B cell (primary cell): Measurements from ENCODE around the gene PHC2. TPM values are rescaled to one million over a fixed set of nuclear protein-coding genes. Genes with fewer than 3 reads are reported as not detected.

Source experiments
- ATAC-seq: fragments of 200-7000 bp; cut with Tn5 transposase; one replicate; pipeline ENCODE4 v1.10.0; 2021; ENCODE audit warnings: low read depth, mild to moderate bottlenecking, moderate number of reproducible peaks, moderate library complexity
- CTCF ChIA-PET: fragments of 350-600 bp; sonication (Branson Sonifier 250); formaldehyde crosslinking; loops from one replicate; lab custom pipeline; 2021; ENCODE audit warnings: antibody characterized with exemption, inconsistent platforms; lab: Charles Lee
- POLR2A ChIA-PET: fragments of 350-600 bp; sonication (Branson Sonifier 250); formaldehyde crosslinking; loops from one replicate; lab custom pipeline; 2021; ENCODE audit warnings: antibody characterized with exemption; lab: Charles Lee
- DNase-seq: peaks from one replicate; pipeline ENCODE4 v3.0.0; 2013
- H2AFZ ChIP-seq: 2 replicates; pipeline ENCODE4 v1.6.1; 2012; ENCODE audit warnings: mild to moderate bottlenecking, low read depth, low read length; ENCODE audit not compliant: insufficient read depth, poor library complexity, severe bottlenecking
- H3K27ac ChIP-seq, 2 donors: 1 replicate in 1 of 2; 2 replicates in 1 of 2; pipeline ENCODE4 v1.5.1; 2012 to 2013; ENCODE audit warnings: low read length in 2 of 2, mild to moderate bottlenecking in 2 of 2, moderate library complexity in 1 of 2
- H3K27me3 ChIP-seq, 4 experiments: fragments of 200-600 bp in 1 of 4; sonication (generic) in 1 of 4; replicated peaks in 1 of 4; 1 replicate in 2 of 4; 2 replicates in 2 of 4; pipeline versions ENCODE4 v1.6.1 to v1.7.0; 2013 to 2016; ENCODE audit warnings: low read length in 3 of 4, mild to moderate bottlenecking in 2 of 4, mixed read lengths in 1 of 4, moderate library complexity in 1 of 4; ENCODE audit not compliant: insufficient read depth in 4 of 4, control insufficient read depth in 3 of 4; ENCODE audit errors: control extremely low read depth in 1 of 4
- H3K36me3 ChIP-seq, 2 experiments: replicated peaks in 1 of 2; 1 replicate in 1 of 2; 2 replicates in 1 of 2; pipeline versions ENCODE4 v1.6.1 to v1.7.1; 2013; ENCODE audit warnings: low read length in 1 of 2; ENCODE audit not compliant: insufficient read depth in 2 of 2, control insufficient read depth in 1 of 2; ENCODE audit errors: control extremely low read depth in 1 of 2, extremely low read depth in 1 of 2
- H3K4me1 ChIP-seq, 2 donors: fragments of 200-600 bp in 1 of 2; sonication (generic) in 1 of 2; 1 replicate in 1 of 2; 2 replicates in 1 of 2; pipeline versions ENCODE4 v1.5.1 to v1.6.1; 2013 to 2017; ENCODE audit warnings: low read length in 2 of 2; ENCODE audit not compliant: control insufficient read depth in 2 of 2, insufficient read depth in 2 of 2
- H3K4me2 ChIP-seq: replicated peaks from 2 replicates; pipeline ENCODE3; 2012; ENCODE audit warnings: mild to moderate bottlenecking, low read depth, low read length; ENCODE audit not compliant: poor library complexity, severe bottlenecking
- H3K4me3 ChIP-seq, 5 experiments: fragments of 200-600 bp in 1 of 5; sonication (generic) in 1 of 5; 1 replicate in 3 of 5; 2 replicates in 2 of 5; pipeline versions ENCODE4 v1.5.1 to v1.7.0; 2011 to 2016; ENCODE audit warnings: low read length in 4 of 5, mild to moderate bottlenecking in 4 of 5, low read depth in 2 of 5, control low read depth in 1 of 5, moderate library complexity in 1 of 5; ENCODE audit not compliant: insufficient read depth in 1 of 5; ENCODE audit errors: control extremely low read depth in 1 of 5, extremely low read depth in 1 of 5
- H3K79me2 ChIP-seq: fragments of 200-600 bp; sonication (generic); one replicate; pipeline ENCODE4 v1.6.0; 2016; ENCODE audit warnings: low read length; ENCODE audit not compliant: control insufficient read depth, insufficient read depth
- H3K9ac ChIP-seq: fragments of 200-600 bp; sonication (generic); 2 replicates; pipeline ENCODE4 v1.6.1; 2017; ENCODE audit warnings: mild to moderate bottlenecking, low read length, moderate library complexity
- H3K9me3 ChIP-seq, 3 donors: one replicate each; pipeline versions ENCODE4 v1.6.1 to v1.7.1; 2013; ENCODE audit warnings: low read length in 2 of 3; ENCODE audit not compliant: control insufficient read depth in 2 of 3, insufficient read depth in 1 of 3; ENCODE audit errors: control extremely low read depth in 1 of 3
- H4K20me1 ChIP-seq: 2 replicates; pipeline ENCODE4 v1.6.0; 2012; ENCODE audit warnings: mild to moderate bottlenecking, low read length; ENCODE audit not compliant: insufficient read depth, control insufficient read depth, poor library complexity, severe bottlenecking
- H3K27ac Mint-ChIP-seq: one replicate; pipeline ENCODE4 v1.8.0; 2021; ENCODE audit warnings: mixed read lengths
- H3K27me3 Mint-ChIP-seq: one replicate; pipeline ENCODE4 v1.8.0; 2021; ENCODE audit warnings: mixed read lengths
- H3K4me1 Mint-ChIP-seq: one replicate; pipeline ENCODE4 v1.8.0; 2021; ENCODE audit warnings: mixed read lengths
- H3K4me3 Mint-ChIP-seq: one replicate; pipeline ENCODE4 v1.8.0; 2021; ENCODE audit warnings: mixed read lengths
- H3K9me3 Mint-ChIP-seq: one replicate; pipeline ENCODE4 v1.8.0; 2022; ENCODE audit warnings: mixed read lengths; ENCODE audit not compliant: insufficient read depth
- CTCF ChIP-seq: fragments of 200-600 bp; IDR thresholded peaks from one replicate; pipeline ENCODE4 v1.8.0; 2022; ENCODE audit warnings: antibody characterized with exemption, mild to moderate bottlenecking
- EZH2 ChIP-seq: IDR thresholded peaks from 2 replicates; pipeline ENCODE4 v1.6.1; 2012; ENCODE audit warnings: borderline replicate concordance, low read depth, mild to moderate bottlenecking, moderate library complexity, low read length; ENCODE audit not compliant: insufficient read depth, poor library complexity, severe bottlenecking
- WGBS: methylation state at CpG from one replicate; pipeline ENCODE4 v1.1.5; 2013; ENCODE audit warnings: missing lambda C conversion rate; ENCODE audit not compliant: insufficient coverage; 5-methylcytosine and 5-hydroxymethylcytosine counted together
- intact Hi-C: fragments of 100-400 bp; cut with micrococcal nuclease; formaldehyde crosslinking; loops from one replicate; pipeline ENCODE4 v1.10.0; 2022
- polyA plus RNA-seq: library from polyadenylated mRNA; depleted of rRNA; stranded (reverse); fragments of >200 nt; gene quantifications from 2 replicates; pipeline ENCODE4 v1.2.3, GENCODE V29; 2012
- total RNA-seq, 2 donors: library from RNA; stranded (reverse); fragments of 120-200 nt in 1 of 2; gene quantifications; 1 replicate in 1 of 2; 2 replicates in 1 of 2; pipeline versions ENCODE4 v1.2.3 to v1.2.4, GENCODE V29; 2013 to 2022

The PHC2 gene
- total and polyA plus RNA-seq, 2 donors (not counting 1 experiment from before 2014, with no cell fraction given): 23.1 to 23.4 TPM

GRCh38 chr1:33429856-33430691 is 821 bp downstream of the PHC2 start:
- Histone ChIP-seq H3K4me2 (peak overlapping the region; percentile 90), H4K20me1 (no peaks in the 10 kb centered on the region), H3K27ac (no peak overlapping the region), H2AFZ (peak overlapping the region; percentile 85), H3K4me1 (peaks cover 11 to 12% of the 10 kb centered on the region in 2 donors), H3K36me3 (no peaks in the 10 kb centered on the region), H3K4me3 (peak overlapping the region in 3 of 5 experiments; percentile 43 to 61 (median 54)), H3K79me2 (no peaks in the 10 kb centered on the region), H3K9ac (peak overlapping the region; percentile 62), H3K27me3 (peaks cover 2 to 26% (median 12%) of the 10 kb centered on the region in 4 experiments), H3K9me3 (peaks cover 0 to 1% (median 0%) of the 10 kb centered on the region in 3 donors)
- no peak overlapping the region for H3K27ac Mint-ChIP-seq
- H3K4me3 Mint-ChIP-seq: no peak overlapping the region
- 15% methylated on average over 52 of the region's 54 CpGs for WGBS
- TF ChIP-seq CTCF (no peak), EZH2 (no peak)
- POLR2A ChIA-PET: interaction anchor here (0.9 kb wide), 1 partner anchor 41 kb away, joined by 3 read pairs; no protein-coding TSS in a partner anchor
- ATAC-seq (no peak), DNase-seq (no peak)
- peaks cover 5% of the 10 kb centered on the region for H3K4me1 Mint-ChIP-seq
- H3K9me3 Mint-ChIP-seq: no peaks in the 10 kb centered on the region
- intact Hi-C loops: no loop called here
- peaks cover 22% of the 10 kb centered on the region for H3K27me3 Mint-ChIP-seq
- CTCF ChIA-PET: interaction anchor here (1.1 kb wide), 1 partner anchor 133 kb away, joined by 4 read pairs; no protein-coding TSS in a partner anchor

DNA sequence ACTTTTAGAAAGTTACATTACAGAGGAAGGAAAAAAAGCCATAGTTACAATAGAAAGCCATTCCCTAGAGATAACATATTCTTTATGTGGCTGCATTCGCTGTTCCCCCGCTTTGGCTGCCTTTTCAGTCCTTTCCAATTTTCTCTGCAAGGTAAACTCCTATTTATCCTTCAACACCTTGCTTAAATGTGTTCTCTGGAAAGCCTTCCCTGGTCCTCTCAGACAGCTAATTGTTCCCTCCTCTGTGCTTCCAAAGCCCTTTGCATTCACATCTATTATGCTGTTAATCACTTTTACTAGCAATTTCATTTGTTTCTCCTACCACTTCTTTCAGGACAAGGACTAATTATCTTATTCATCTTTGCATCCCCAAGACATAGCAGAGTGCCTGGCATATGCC is 1.6 kb downstream of the PHC2 start:
- no peak overlapping the region for H3K27ac ChIP-seq
- H3K9me3 ChIP-seq: peaks cover 0 to 1% (median 0%) of the 10 kb centered on the region in 3 donors
- TF ChIP-seq CTCF (no peak), EZH2 (no peak)
- ChIA-PET POLR2A (no interaction called here), CTCF (interaction anchor here (1.1 kb wide), 1 partner anchor 133 kb away, joined by 4 read pairs; no protein-coding TSS in a partner anchor)
- no peak overlapping the region for H3K9ac ChIP-seq
- intact Hi-C loops: no loop called here
- ATAC-seq (no peak), DNase-seq (no peak)
- Mint-ChIP-seq H3K27ac (no peak overlapping the region), H3K27me3 (peaks cover 22% of the 10 kb centered on the region), H3K4me1 (peaks cover 5% of the 10 kb centered on the region), H3K9me3 (no peaks in the 10 kb centered on the region), H3K4me3 (no peak overlapping the region)
- peaks cover 2 to 26% (median 12%) of the 10 kb centered on the region in 4 experiments for H3K27me3 ChIP-seq
- no peak overlapping the region for H2AFZ ChIP-seq
- no peak overlapping the region for H3K4me3 ChIP-seq
- H3K4me2 ChIP-seq: no peak overlapping the region
- no peaks in the 10 kb centered on the region for H4K20me1 ChIP-seq
- WGBS: 100% methylated on average over 1 of the region's 2 CpGs
- H3K36me3 ChIP-seq: no peaks in the 10 kb centered on the region
- no peaks in the 10 kb centered on the region for H3K79me2 ChIP-seq
- peaks cover 11 to 12% of the 10 kb centered on the region in 2 donors for H3K4me1 ChIP-seq
